Prostate gland (tissue), 2 donors: Measurements from ENCODE around the gene ZBTB44. TPM values are rescaled to one million over a fixed set of nuclear protein-coding genes. Genes with fewer than 3 reads are reported as not detected.

ENCODE experiments used
- DNase-seq: peaks from one replicate; pipeline ENCODE4 v3.0.0-alpha.2; 2019; ENCODE audit warnings: low spot score
- H3K27ac ChIP-seq, 2 donors: fragments of 200-600 bp; sonication (generic); 2 replicates each; pipeline ENCODE4 v1.5.1; 2017 to 2019
- H3K27me3 ChIP-seq: fragments of 200-600 bp; sonication (generic); replicated peaks from 2 replicates; pipeline ENCODE4 v1.5.1; 2019; ENCODE audit not compliant: insufficient read depth
- H3K36me3 ChIP-seq, 2 donors: fragments of 200-600 bp; sonication (generic); 1 replicate in 1 of 2; 2 replicates in 1 of 2; pipeline versions ENCODE4 v1.5.1 to v1.8.1; 2017 to 2019
- H3K4me1 ChIP-seq: fragments of 200-600 bp; sonication (generic); replicated peaks from 2 replicates; pipeline ENCODE4 v1.5.1; 2019
- H3K4me3 ChIP-seq, 2 donors: fragments of 200-600 bp; sonication (generic); 2 replicates each; pipeline ENCODE4 v1.5.1; 2017 to 2019
- H3K9me3 ChIP-seq: fragments of 200-600 bp; sonication (generic); 2 replicates; pipeline ENCODE4 v1.5.1; 2017
- POLR2A ChIP-seq: fragments of 450-650 bp; IDR thresholded peaks from one replicate; pipeline ENCODE4 v1.6.1; 2016; ENCODE audit warnings: antibody characterized with exemption, mild to moderate bottlenecking
- POLR2AphosphoS5 ChIP-seq: sonication (generic); formaldehyde crosslinking; IDR thresholded peaks from one replicate; pipeline ENCODE4 v1.6.1; 2017; ENCODE audit warnings: antibody characterized with exemption
- WGBS: methylation state at CpG from one replicate; pipeline ENCODE4 v1.1.5; 2018; 5-methylcytosine and 5-hydroxymethylcytosine counted together
- intact Hi-C: fragments of 100-400 bp; cut with DNase I; formaldehyde crosslinking; loops from one replicate; pipeline ENCODE4 v1.14.2; 2022
- total RNA-seq, 2 donors: library from RNA; depleted of rRNA; stranded (reverse); fragments of >200 nt; gene quantifications; one replicate each; pipeline ENCODE4 v1.1.0, GENCODE V29; 2016
- TF ChIP-seq, protein P1 (sequence below), 4 experiments: fragments of 200-600 bp in 2 of 4; fragments of 450-650 bp in 2 of 4; sonication (generic) in 2 of 4; IDR thresholded peaks; 1 replicate in 3 of 4; 2 replicates in 1 of 4; pipeline ENCODE4 v1.5.1; 2016 to 2019; ENCODE audit warnings: antibody characterized with exemption in 4 of 4, mild to moderate bottlenecking in 2 of 4, moderate library complexity in 2 of 4

Gene ZBTB44
- total RNA-seq, 2 donors from 2014 or later: 35.9 to 80.3 TPM

DNA sequence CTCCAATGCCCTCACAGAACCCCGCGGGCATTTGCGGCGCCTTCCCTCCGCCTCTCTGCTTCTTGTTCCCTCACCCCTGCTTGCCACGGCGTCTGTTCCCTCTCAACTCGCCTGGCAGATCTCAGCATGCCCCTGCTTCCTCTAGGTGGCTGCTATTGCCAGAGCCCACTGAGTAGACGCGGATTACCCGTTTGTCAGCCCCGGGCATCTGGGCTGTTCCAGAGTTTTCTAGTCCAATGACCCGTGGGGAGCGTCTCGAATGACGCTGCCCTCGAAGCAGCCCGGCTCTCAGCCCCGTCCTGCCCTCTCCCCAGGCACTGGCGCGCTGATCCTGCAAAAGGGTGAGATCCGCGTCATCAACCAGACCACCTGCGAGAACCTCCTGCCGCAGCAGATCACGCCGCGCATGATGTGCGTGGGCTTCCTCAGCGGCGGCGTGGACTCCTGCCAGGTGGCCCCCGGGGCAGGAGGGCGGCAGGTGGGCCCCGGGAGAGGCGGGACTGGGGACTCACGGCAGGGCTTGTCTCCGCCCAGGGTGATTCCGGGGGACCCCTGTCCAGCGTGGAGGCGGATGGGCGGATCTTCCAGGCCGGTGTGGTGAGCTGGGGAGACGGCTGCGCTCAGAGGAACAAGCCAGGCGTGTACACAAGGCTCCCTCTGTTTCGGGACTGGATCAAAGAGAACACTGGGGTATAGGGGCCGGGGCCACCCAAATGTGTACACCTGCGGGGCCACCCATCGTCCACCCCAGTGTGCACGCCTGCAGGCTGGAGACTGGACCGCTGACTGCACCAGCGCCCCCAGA is 105.4 kb downstream of the ZBTB44 start:
- H3K27ac ChIP-seq: no peak overlapping the region
- H3K36me3 ChIP-seq: no peaks in the 10 kb centered on the region
- 84% methylated on average over 53 of the region's 53 CpGs for WGBS
- H3K9me3 ChIP-seq: no peaks in the 10 kb centered on the region
- DNase-seq: peak; percentile 36
- H3K27me3 ChIP-seq: no peaks in the 10 kb centered on the region
- H3K4me1 ChIP-seq: no peaks in the 10 kb centered on the region
- no peak for TF ChIP-seq POLR2AphosphoS5
- no peak for TF ChIP-seq POLR2A
- TF ChIP-seq, protein P1, sequence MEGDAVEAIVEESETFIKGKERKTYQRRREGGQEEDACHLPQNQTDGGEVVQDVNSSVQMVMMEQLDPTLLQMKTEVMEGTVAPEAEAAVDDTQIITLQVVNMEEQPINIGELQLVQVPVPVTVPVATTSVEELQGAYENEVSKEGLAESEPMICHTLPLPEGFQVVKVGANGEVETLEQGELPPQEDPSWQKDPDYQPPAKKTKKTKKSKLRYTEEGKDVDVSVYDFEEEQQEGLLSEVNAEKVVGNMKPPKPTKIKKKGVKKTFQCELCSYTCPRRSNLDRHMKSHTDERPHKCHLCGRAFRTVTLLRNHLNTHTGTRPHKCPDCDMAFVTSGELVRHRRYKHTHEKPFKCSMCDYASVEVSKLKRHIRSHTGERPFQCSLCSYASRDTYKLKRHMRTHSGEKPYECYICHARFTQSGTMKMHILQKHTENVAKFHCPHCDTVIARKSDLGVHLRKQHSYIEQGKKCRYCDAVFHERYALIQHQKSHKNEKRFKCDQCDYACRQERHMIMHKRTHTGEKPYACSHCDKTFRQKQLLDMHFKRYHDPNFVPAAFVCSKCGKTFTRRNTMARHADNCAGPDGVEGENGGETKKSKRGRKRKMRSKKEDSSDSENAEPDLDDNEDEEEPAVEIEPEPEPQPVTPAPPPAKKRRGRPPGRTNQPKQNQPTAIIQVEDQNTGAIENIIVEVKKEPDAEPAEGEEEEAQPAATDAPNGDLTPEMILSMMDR (IDR thresholded peaks at IDR 0.05): no peak
- intact Hi-C loops: no loop called here
- H3K4me3 ChIP-seq: no peak overlapping the region

DNA sequence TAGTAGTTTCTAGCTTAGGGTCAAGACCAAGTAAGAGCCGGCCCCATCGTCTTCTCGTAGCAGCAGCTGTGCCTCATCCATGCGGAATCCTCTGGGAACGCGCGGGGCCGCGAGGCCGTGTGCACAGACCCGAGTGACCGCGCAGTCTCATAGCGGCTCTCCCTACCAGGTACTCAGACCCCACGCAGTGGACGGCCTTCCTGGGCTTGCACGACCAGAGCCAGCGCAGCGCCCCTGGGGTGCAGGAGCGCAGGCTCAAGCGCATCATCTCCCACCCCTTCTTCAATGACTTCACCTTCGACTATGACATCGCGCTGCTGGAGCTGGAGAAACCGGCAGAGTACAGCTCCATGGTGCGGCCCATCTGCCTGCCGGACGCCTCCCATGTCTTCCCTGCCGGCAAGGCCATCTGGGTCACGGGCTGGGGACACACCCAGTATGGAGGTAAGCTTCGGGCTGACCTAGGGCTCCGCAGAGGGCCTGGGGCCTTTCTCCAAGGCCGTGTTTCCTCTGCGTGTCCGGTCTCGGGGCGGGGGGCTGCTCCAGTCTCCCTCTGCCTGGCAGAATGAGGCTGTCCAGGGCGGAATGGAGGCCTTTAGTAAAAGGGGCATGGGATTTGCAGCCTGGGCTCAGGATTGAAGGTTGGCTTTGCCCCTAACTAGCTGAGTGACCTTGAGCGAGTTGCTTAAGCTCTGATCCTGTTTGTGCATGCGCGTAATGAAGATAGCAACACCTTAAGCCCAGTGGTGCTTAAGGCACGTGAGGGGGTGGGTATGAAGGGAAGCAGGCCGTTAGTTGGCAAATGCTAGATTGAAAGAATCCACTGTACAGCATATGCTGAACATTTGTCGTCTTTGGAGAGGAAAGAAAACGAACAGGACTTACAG is 106.2 kb downstream of the ZBTB44 start:
- Histone ChIP-seq H3K27ac (no peak overlapping the region), H3K27me3 (no peaks in the 10 kb centered on the region), H3K36me3 (no peaks in the 10 kb centered on the region), H3K9me3 (no peaks in the 10 kb centered on the region), H3K4me3 (no peak overlapping the region), H3K4me1 (no peaks in the 10 kb centered on the region)
- intact Hi-C loops: no loop called here
- no peak for DNase-seq
- WGBS: 91% methylated on average over 40 of the region's 45 CpGs
- TF ChIP-seq POLR2AphosphoS5: no peak
- TF ChIP-seq POLR2A: no peak
- TF ChIP-seq, protein P1 (IDR thresholded peaks at IDR 0.05): no peak

DNA sequence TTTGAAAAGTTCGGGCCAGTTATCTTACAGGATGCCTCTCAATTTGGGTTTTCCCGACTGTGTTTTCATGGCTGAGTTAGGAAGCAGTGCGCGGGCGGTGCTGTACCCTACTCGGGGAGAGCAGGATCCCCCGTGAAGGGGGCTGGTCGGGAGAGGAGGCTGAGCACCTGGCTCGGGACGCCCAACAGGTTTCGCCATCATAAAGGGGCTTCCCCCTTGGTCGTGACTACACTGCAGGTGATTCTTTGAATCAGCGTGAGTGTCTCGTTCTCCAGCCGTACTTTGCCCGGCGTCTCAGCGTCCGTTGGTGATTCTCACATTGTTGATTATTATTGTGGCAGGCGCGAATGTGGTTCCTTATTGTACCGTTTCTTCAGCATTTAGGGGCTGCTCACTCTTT is 108.6 kb downstream of the ZBTB44 start:
- no peak for DNase-seq
- intact Hi-C loops: no loop called here
- no peak overlapping the region for H3K4me3 ChIP-seq
- TF ChIP-seq, protein P1 (IDR thresholded peaks at IDR 0.05): no peak
- TF ChIP-seq POLR2AphosphoS5 (no peak), POLR2A (no peak)
- WGBS: 89% methylated on average over 22 of the region's 22 CpGs
- H3K36me3 ChIP-seq: no peaks in the 10 kb centered on the region
- H3K4me1 ChIP-seq: no peaks in the 10 kb centered on the region
- no peaks in the 10 kb centered on the region for H3K27me3 ChIP-seq
- no peak overlapping the region for H3K27ac ChIP-seq
- H3K9me3 ChIP-seq: no peaks in the 10 kb centered on the region

DNA sequence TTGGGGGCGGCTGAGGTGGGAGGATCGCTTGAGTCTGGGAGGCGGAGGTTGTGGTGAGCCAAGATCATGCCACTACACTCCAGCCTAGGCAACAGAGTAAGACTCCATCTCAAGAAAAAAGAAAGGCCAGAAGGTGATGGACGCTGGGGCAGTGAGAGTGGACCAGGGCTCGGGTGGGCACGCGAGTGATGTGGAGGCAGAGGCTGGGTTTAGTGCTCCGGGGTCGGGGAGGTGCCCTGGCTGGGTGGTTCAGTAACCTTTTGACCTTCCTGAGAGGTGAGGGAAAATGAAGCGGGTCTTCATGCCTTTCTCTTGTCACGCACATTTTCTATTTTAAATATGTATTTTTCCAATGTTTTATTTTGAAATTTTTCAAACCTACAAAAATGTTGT is 110.0 kb downstream of the ZBTB44 start:
- intact Hi-C loops: no loop called here
- no peak for DNase-seq
- no peak overlapping the region for H3K4me3 ChIP-seq

More for the DNA sequence above, 110.0 kb downstream of the ZBTB44 start:
- Histone ChIP-seq H3K27me3 (no peaks in the 10 kb centered on the region), H3K4me1 (no peaks in the 10 kb centered on the region), H3K27ac (no peak overlapping the region), H3K9me3 (no peaks in the 10 kb centered on the region), H3K36me3 (no peaks in the 10 kb centered on the region)
- 98% methylated on average over 11 of the region's 11 CpGs for WGBS
- TF ChIP-seq POLR2A (no peak), POLR2AphosphoS5 (no peak)
- TF ChIP-seq, protein P1 (IDR thresholded peaks at IDR 0.05): no peak
